Esophagus squamous epithelium (tissue), 4 donors: ENCODE data around the gene ATP9B.

Experiments used
- CTCF ChIP-seq, 6 experiments: fragments of 450-650 bp in 4 of 6; fragments of 200-600 bp in 2 of 6; sonication (generic) in 2 of 6; IDR thresholded peaks; one replicate each; pipeline ENCODE4 v1.5.1; 2016 to 2019; ENCODE audit warnings: antibody characterized with exemption in 6 of 6, mild to moderate bottlenecking in 4 of 6, moderate library complexity in 4 of 6
- POLR2A ChIP-seq, 4 donors: fragments of 450-650 bp; IDR thresholded peaks; one replicate each; pipeline ENCODE4 v1.6.1; 2017; ENCODE audit warnings: antibody characterized with exemption in 4 of 4, mild to moderate bottlenecking in 4 of 4, moderate library complexity in 3 of 4

- TF ChIP-seq POLR2A (IDR thresholded peaks at IDR 0.05) (no peak), CTCF (IDR thresholded peaks at IDR 0.05) (no peak)
Observed at GRCh38 chr18:79315596-79315995, 246.4 kb downstream of the ATP9B start.
